Heart right ventricle (tissue), 16 donors: ENCODE data around the gene CDC42SE2. TPM values are rescaled to one million over a fixed set of nuclear protein-coding genes. Genes with fewer than 3 reads are reported as not detected.
"Not testable (repeated sequence)": the region's sequence is repeated elsewhere in the genome, so short reads cannot be mapped to it uniquely, and the experiment has no call there.

Source experiments
- ATAC-seq, 8 donors: fragments of 200-7000 bp; cut with Tn5 transposase; one replicate each; pipeline ENCODE4 v1.9.1; 2020; ENCODE audit warnings: mild to moderate bottlenecking in 8 of 8, moderate library complexity in 8 of 8, moderate number of reproducible peaks in 1 of 8
- DNase-seq, 2 donors: peaks; one replicate each; pipeline ENCODE4 v3.0.0-alpha.2; 2020
- H3K27ac ChIP-seq, 10 donors: fragments of 200-600 bp; sonication (generic) in 2 of 10; one replicate each; pipeline versions ENCODE4 v1.5.0 to v1.8.0; 2020 to 2022; ENCODE audit warnings: mild to moderate bottlenecking in 3 of 10
- H3K27me3 ChIP-seq, 7 donors: fragments of 200-600 bp; one replicate each; pipeline ENCODE4 v1.8.0; 2021 to 2022; ENCODE audit warnings: mild to moderate bottlenecking in 2 of 7
- H3K36me3 ChIP-seq, 9 donors: fragments of 200-600 bp; sonication (generic) in 1 of 9; one replicate each; pipeline versions ENCODE4 v1.5.0 to v1.8.0; 2020 to 2022; ENCODE audit warnings: mild to moderate bottlenecking in 2 of 9
- H3K4me1 ChIP-seq, 9 donors: fragments of 200-600 bp; sonication (generic) in 1 of 9; one replicate each; pipeline versions ENCODE4 v1.5.0 to v1.8.0; 2020 to 2022; ENCODE audit warnings: mild to moderate bottlenecking in 4 of 9
- H3K4me3 ChIP-seq, 10 donors: fragments of 200-600 bp; sonication (generic) in 2 of 10; one replicate each; pipeline versions ENCODE4 v1.5.0 to v1.8.0; 2020 to 2022; ENCODE audit warnings: mild to moderate bottlenecking in 7 of 10, moderate library complexity in 2 of 10
- H3K9me3 ChIP-seq, 11 donors: fragments of 200-600 bp in 10 of 11; sonication (generic) in 2 of 11; one replicate each; pipeline versions ENCODE4 v1.5.0 to v1.8.0; 2013 to 2022; ENCODE audit warnings: mild to moderate bottlenecking in 2 of 11, control low read depth in 1 of 11, moderate library complexity in 1 of 11
- WGBS, 2 donors: extraction: QIAGEN DNeasy Blood & Tissue Kit; methylation state at CpG; one replicate each; pipeline ENCODE4 v1.1.7; 2013; ENCODE audit warnings: inconsistent platforms in 1 of 2; 5-methylcytosine and 5-hydroxymethylcytosine counted together
- intact Hi-C, 10 donors: fragments of 100-400 bp; cut with DNase I; formaldehyde crosslinking; loops; one replicate each; pipeline versions ENCODE4 v1.11.1 to v1.14.2; 2022
- polyA plus RNA-seq, 2 donors: library from polyadenylated mRNA; stranded (reverse); fragments of 200-250 nt; gene quantifications; one replicate each; pipeline ENCODE4 v1.2.3, GENCODE V29; 2013
- total RNA-seq, 10 donors: library from RNA; stranded (reverse); fragmentation: NEBNext Ultra II Directional in 3 of 10; extraction: Animal tissue kit (Norgen Biotek cat#: 25700) in 3 of 10; gene quantifications; one replicate each; pipeline versions ENCODE4 v1.2.1 to v1.2.4, GENCODE V29; 2021 to 2023
- TF ChIP-seq, protein P1 (sequence below), 9 donors: fragments of 200-600 bp; sonication (generic) in 2 of 9; IDR thresholded peaks; one replicate each; pipeline versions ENCODE4 v1.5.0 to v1.8.0; 2021 to 2022; ENCODE audit warnings: antibody characterized with exemption in 9 of 9, mild to moderate bottlenecking in 5 of 9, moderate library complexity in 1 of 9
- donor health status: Arrhythmogenic right ventricular cardiomyopathy.
- donor health status: ischemic (EF 13 %, LVEDD 7.1; RV severe dilation, severe dysfunction).
- donor health status: healthy with polysubstance abuse.
- donor health status: DM: no; HTN: yes; CAD: no.
- donor health status: DM: no; HTN: no; CAD: no.
- donor health status: ischemic (EF 25% LVEDD 6.9; RV normal size, moderate dysfunction).
- donor health status: ischemic (EF 25% LVEDD 5.7; RV mildly dilated, moderate dysfunction).
- donor health status: healthy.
- donor health status: DM: yes; HTN: yes; CAD: no.
- donor health status: Ischemic cardiomyopathy.
- donor health status: ischemic (EF 35%, LVEDD 5.7; RV mildly dilated, moderate dysfunction).
- donor health status: nonischemic (EF 11% LVEDD 7.7; RV severe dilation, severe dysfunction).
- donor health status: DM: yes; HTN: yes; CAD: no.
- donor health status: PGD.
- donor health status: ischemic (EF 29% LVEDD 5.4; RV normal size, mild dysfunction).
- donor health status: nonischemic (EF 23%, LVEDD 6.1; RV moderate dilation, normal function).

CDC42SE2 gene
- total and polyA plus RNA-seq, 12 donors: 5.4 to 25.8 (median 11.1) TPM

DNA sequence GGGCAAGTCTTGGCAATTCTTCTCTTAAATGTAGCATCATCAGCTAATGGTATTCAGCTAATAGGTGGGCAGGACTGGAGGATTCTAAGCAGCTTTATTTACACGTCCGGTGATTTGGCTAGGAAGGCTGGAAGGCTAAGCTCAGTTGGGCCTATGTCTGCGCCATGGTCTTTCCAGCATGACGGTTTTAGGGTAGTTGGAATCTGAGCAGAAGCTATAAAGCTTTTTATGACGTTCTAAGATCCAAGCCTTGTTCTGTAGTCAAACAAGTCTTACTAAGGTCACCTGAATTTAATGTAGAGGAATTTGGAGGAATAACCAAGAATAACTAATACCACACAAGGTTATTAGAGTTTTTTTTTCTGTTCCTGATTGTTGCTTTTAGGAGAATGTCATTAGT is 66.2 kb downstream of the CDC42SE2 start:
- no peak for DNase-seq
- no peaks in the 10 kb centered on the region for H3K27me3 ChIP-seq
- H3K27ac ChIP-seq: no peak overlapping the region
- H3K4me3 ChIP-seq: no peak overlapping the region
- TF ChIP-seq, protein P1, sequence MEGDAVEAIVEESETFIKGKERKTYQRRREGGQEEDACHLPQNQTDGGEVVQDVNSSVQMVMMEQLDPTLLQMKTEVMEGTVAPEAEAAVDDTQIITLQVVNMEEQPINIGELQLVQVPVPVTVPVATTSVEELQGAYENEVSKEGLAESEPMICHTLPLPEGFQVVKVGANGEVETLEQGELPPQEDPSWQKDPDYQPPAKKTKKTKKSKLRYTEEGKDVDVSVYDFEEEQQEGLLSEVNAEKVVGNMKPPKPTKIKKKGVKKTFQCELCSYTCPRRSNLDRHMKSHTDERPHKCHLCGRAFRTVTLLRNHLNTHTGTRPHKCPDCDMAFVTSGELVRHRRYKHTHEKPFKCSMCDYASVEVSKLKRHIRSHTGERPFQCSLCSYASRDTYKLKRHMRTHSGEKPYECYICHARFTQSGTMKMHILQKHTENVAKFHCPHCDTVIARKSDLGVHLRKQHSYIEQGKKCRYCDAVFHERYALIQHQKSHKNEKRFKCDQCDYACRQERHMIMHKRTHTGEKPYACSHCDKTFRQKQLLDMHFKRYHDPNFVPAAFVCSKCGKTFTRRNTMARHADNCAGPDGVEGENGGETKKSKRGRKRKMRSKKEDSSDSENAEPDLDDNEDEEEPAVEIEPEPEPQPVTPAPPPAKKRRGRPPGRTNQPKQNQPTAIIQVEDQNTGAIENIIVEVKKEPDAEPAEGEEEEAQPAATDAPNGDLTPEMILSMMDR (IDR thresholded peaks at IDR 0.05): no peak
- peaks cover 0 to 5% (median 0%) of the 10 kb centered on the region in 9 donors for H3K36me3 ChIP-seq
- H3K4me1 ChIP-seq: peaks cover 0 to 45% (median 4%) of the 10 kb centered on the region in 9 donors
- intact Hi-C loops: no loop called here
- 95 to 98% methylated on average over 5 of the region's 5 CpGs for WGBS, 2 donors
- ATAC-seq: no peak
- H3K9me3 ChIP-seq: peaks cover 0 to 7% (median 0%) of the 10 kb centered on the region in 11 donors

DNA sequence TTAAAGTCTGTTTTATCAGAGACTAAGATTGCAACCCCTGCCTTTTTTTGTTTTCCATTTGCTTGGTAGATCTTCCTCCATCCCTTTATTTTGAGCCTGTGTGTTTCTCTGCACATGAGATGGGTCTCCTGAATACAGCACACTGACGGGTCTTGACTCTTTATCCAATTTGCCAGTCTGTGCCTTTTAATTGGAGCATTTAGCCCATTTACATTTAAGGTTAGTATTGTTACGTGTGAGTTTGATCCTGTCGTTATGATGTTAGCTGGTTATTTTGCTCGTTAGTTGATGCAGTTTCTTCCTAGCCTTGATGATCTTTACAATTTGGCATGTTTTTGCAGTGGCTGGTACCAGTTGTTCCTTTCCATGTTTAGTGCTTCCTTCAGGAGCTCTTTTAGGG is 71.9 kb downstream of the CDC42SE2 start:
- Histone ChIP-seq H3K36me3 (peaks cover 0 to 13% (median 0%) of the 10 kb centered on the region in 9 donors), H3K9me3 (peaks cover 0 to 31% (median 0%) of the 10 kb centered on the region in 11 donors)
- H3K27me3 ChIP-seq, ATAC-seq, H3K27ac ChIP-seq, intact Hi-C loops, H3K4me3 ChIP-seq, DNase-seq, H3K4me1 ChIP-seq: not testable (repeated sequence)
- 99% methylated on average over 4 of the region's 4 CpGs for WGBS, 2 donors

DNA sequence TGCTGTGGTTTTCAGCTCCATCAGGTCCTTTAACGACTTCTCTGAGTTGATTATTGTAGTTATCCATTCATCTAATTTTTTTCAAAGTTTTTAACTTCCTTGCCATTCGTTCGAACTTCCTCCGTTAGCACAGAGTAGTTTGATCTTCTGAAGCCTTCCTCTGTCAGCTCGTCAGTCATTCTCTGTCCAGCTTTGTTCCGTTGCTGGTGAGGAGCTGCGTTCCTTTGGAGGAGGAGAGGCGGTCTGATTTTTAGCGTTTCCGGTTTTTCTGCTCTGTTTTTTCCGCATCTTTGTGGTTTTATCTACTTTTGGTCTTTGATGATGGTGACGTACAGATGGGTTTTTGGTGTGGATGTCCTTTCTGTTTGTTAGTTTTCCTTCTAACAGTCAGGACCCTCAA is 72.9 kb downstream of the CDC42SE2 start:
- WGBS, 2 donors: 88 to 97% methylated on average over 11 to 12 of the region's 12 CpGs
- DNase-seq, H3K4me3 ChIP-seq, H3K4me1 ChIP-seq, ATAC-seq, H3K27ac ChIP-seq, intact Hi-C loops, H3K27me3 ChIP-seq: not testable (repeated sequence)
- H3K36me3 ChIP-seq: peaks cover 0 to 13% (median 0%) of the 10 kb centered on the region in 9 donors
- peaks cover 0 to 31% (median 0%) of the 10 kb centered on the region in 11 donors for H3K9me3 ChIP-seq

DNA sequence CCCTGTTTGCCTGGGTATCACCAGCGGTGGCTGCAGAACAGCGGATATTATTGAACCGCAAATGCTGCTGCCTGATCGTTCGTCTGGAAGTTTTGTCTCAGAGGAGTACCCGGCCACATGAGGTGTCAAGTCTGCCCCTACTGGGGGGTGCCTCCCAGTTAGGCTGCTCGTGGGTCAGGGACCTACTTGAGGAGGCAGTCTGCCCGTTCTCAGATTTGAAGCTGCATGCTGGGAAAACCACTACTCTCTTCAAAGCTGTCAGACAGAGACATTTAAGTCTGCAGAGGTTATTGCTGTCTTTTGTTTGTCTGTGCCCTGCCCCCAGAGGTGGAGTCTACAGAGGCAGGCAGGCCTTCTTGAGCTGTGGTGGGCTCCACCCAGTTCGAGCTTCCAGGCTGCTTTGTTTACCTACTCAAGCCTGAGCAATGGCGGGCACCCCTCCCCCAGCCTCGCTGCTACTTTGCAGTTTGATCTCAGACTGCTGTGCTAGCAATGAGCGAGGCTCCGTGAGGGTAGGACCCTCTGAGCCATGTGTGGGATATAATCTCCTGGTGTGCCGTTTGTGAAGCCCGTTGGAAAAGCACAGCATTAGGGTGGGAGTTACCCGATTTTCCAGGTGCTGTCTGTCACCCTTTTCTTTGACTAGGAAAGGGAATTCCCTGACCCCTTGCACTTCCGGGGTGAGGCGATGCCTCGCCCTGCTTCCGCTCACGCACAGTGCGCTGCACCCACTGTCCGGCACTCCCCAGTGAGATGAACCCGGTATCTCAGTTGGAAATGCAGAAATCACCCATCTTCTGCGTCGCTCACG is 73.6 kb downstream of the CDC42SE2 start:
- H3K27ac ChIP-seq, H3K4me3 ChIP-seq, H3K27me3 ChIP-seq, intact Hi-C loops, H3K4me1 ChIP-seq, DNase-seq, ATAC-seq: not testable (repeated sequence)
- Histone ChIP-seq H3K36me3 (peaks cover 0 to 13% (median 0%) of the 10 kb centered on the region in 9 donors), H3K9me3 (peaks cover 0 to 31% (median 0%) of the 10 kb centered on the region in 11 donors)
- 97 to 98% methylated on average over 27 of the region's 27 CpGs for WGBS, 2 donors

DNA sequence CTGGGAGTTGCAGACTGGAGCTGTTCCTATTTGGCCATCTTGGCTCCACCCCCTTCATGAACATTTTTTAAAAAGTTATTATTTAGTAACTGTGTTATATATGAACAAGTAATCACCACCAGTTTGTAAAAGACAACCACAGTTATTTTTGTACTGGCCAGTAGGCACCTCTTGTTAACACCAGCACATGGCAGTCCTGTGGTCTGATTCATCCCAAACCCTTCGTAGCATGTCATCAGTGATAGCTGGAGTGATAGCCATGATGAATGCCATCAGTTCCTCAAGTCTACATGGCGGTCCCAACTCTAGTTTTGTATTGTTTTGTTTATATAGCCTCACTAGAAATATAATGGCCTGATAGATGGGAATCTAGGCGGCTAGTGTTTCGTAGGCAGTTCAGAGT is 74.2 kb downstream of the CDC42SE2 start:
- peaks cover 0 to 29% (median 0%) of the 10 kb centered on the region in 11 donors for H3K9me3 ChIP-seq
- WGBS, 2 donors: 96 to 99% methylated on average over 4 of the region's 4 CpGs
- DNase-seq (no peak), ATAC-seq (no peak)
- no peak overlapping the region for H3K4me3 ChIP-seq
- intact Hi-C loops: no loop called here
- peaks cover 0 to 13% (median 0%) of the 10 kb centered on the region in 9 donors for H3K36me3 ChIP-seq
- no peak overlapping the region for H3K27ac ChIP-seq
- H3K4me1 ChIP-seq: no peaks in the 10 kb centered on the region
- TF ChIP-seq, protein P1 (IDR thresholded peaks at IDR 0.05): no peak
- no peaks in the 10 kb centered on the region for H3K27me3 ChIP-seq

DNA sequence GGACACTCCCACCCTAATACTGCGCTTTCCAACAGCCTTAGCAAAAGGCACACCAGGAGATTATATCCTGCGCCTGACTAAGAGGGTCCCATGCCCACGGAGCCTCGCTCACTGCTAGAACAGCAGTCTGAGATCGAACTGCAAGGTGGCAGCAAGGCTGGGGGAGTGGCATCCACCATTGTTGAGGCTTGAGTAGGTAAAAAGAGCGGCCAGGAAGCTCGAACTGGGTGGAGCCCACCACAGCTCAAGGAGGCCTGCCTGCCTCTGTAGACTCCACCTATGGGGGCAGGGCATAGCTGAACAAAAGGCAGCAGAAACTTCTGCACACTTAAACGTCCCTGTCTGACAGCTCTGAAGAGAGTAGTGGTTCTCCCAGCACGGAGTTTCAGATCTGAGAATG is 80.4 kb downstream of the CDC42SE2 start:
- Histone ChIP-seq H3K36me3 (peaks cover 0 to 15% (median 4%) of the 10 kb centered on the region in 9 donors), H3K9me3 (peaks cover 0 to 19% (median 0%) of the 10 kb centered on the region in 11 donors)
- H3K27me3 ChIP-seq, H3K4me1 ChIP-seq, ATAC-seq, DNase-seq, H3K4me3 ChIP-seq, H3K27ac ChIP-seq, intact Hi-C loops: not testable (repeated sequence)
- 94 to 95% methylated on average over 9 of the region's 9 CpGs for WGBS, 2 donors

DNA sequence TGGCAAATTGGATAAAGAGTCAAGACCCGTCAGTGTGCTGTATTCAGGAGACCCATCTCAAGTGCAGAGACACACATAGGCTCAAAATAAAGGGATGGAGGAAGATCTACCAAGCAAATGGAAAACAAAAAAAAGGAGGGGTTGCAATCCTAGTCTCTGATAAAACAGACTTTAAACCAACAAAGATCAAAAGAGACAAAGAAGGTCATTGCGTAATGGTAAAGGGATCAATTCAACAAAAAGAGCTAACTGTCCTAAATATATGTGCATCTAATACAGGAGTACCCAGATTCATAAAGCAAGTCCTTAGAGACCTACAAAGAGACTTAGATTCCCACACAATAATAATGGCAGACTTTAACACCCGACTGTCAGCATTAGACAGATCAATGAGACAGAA is 82.4 kb downstream of the CDC42SE2 start:
- intact Hi-C loops, H3K27me3 ChIP-seq, ATAC-seq, H3K27ac ChIP-seq, DNase-seq, H3K4me3 ChIP-seq, H3K4me1 ChIP-seq: not testable (repeated sequence)
- Histone ChIP-seq H3K36me3 (peaks cover 0 to 20% (median 4%) of the 10 kb centered on the region in 9 donors), H3K9me3 (peaks cover 0 to 19% (median 0%) of the 10 kb centered on the region in 11 donors)
- WGBS, 2 donors: 96 to 97% methylated on average over 3 of the region's 3 CpGs
